Tibial nerve (tissue), 4 donors: ENCODE data around the gene TNN. TPM values are rescaled to one million over a fixed set of nuclear protein-coding genes. Genes with fewer than 3 reads are reported as not detected.

Experiments
- DNase-seq, 2 donors: peaks; one replicate each; pipeline ENCODE4 v3.0.0-alpha.2; 2019; ENCODE audit warnings: low spot score in 2 of 2
- H3K27ac ChIP-seq, 4 donors: fragments of 200-600 bp; sonication (generic) in 3 of 4; one replicate each; pipeline ENCODE4 v1.5.1; 2017 to 2019; ENCODE audit warnings: mild to moderate bottlenecking in 1 of 4
- H3K27me3 ChIP-seq, 2 donors: fragments of 200-600 bp; sonication (generic) in 1 of 2; one replicate each; pipeline versions ENCODE4 v1.5.1 to v1.6.0; 2017 to 2019
- H3K36me3 ChIP-seq, 3 donors: fragments of 200-600 bp; sonication (generic); one replicate each; pipeline ENCODE4 v1.5.1; 2018 to 2019
- H3K4me1 ChIP-seq, 4 donors: fragments of 200-600 bp; sonication (generic) in 3 of 4; one replicate each; pipeline ENCODE4 v1.5.1; 2017 to 2019
- H3K4me3 ChIP-seq, 4 donors: fragments of 200-600 bp; sonication (generic) in 3 of 4; one replicate each; pipeline ENCODE4 v1.5.1; 2017 to 2019; ENCODE audit warnings: mild to moderate bottlenecking in 1 of 4, moderate library complexity in 1 of 4
- H3K9me3 ChIP-seq, 4 donors: fragments of 200-600 bp; sonication (generic) in 3 of 4; one replicate each; pipeline ENCODE4 v1.5.1; 2017 to 2019
- CTCF ChIP-seq, 5 experiments: fragments of 200-600 bp in 3 of 5; fragments of 450-650 bp in 2 of 5; sonication (generic) in 3 of 5; IDR thresholded peaks; one replicate each; pipeline ENCODE4 v1.5.1; 2016 to 2019; ENCODE audit warnings: antibody characterized with exemption in 5 of 5, mild to moderate bottlenecking in 3 of 5, moderate library complexity in 2 of 5
- EP300 ChIP-seq, 2 donors: sonication (generic); formaldehyde crosslinking; IDR thresholded peaks; one replicate each; pipeline ENCODE4 v1.6.1; 2017; ENCODE audit warnings: antibody characterized with exemption in 2 of 2, mild to moderate bottlenecking in 1 of 2
- POLR2A ChIP-seq, 2 donors: fragments of 450-650 bp; IDR thresholded peaks; one replicate each; pipeline ENCODE4 v1.6.1; 2017; ENCODE audit warnings: antibody characterized with exemption in 2 of 2, mild to moderate bottlenecking in 2 of 2, moderate library complexity in 2 of 2
- WGBS, 2 donors: methylation state at CpG; one replicate each; pipeline ENCODE4 v1.1.5; 2018; 5-methylcytosine and 5-hydroxymethylcytosine counted together
- total RNA-seq, 4 donors: library from RNA; depleted of rRNA; stranded (reverse); fragments of >200 nt; gene quantifications; one replicate each; pipeline ENCODE4 v1.1.0, GENCODE V29; 2016

Gene TNN
- total RNA-seq, 4 donors from 2014 or later = 0.39 TPM; not detected in 3

DNA sequence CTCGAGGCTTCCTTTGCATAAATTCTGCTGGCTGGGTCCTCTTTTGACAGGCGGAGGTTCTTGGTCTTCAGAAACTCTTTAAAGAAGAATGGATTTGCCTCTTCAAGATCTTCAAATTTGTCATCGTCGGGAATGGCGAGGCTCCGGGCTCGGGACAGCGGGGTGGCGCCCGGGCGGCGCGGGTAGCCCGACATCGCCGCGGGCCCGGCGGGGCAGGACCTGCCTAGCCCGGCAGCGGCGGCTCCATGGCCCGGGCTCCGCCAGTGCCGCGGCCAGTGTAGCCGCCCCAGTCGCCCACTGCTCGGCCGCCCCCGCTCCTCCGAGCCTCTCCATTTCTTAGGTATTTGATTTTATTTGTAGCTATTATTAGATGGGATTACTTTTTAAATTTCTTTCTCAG, 22.1 kb upstream of the TNN start:
- Histone ChIP-seq H3K27ac (no peak overlapping the region), H3K27me3 (no peaks in the 10 kb centered on the region), H3K4me1 (no peaks in the 10 kb centered on the region), H3K9me3 (no peaks in the 10 kb centered on the region), H3K4me3 (no peak overlapping the region), H3K36me3 (no peaks in the 10 kb centered on the region)
- 97% methylated on average over 32 of the region's 32 CpGs for WGBS, 2 donors
- no peak for DNase-seq
- no peak for TF ChIP-seq POLR2A (IDR thresholded peaks at IDR 0.05)
- no peak for TF ChIP-seq EP300 (IDR thresholded peaks at IDR 0.05)
- no peak for TF ChIP-seq CTCF (IDR thresholded peaks at IDR 0.05)

GRCh38 chr1:175050992-175051391, 16.6 kb upstream of the TNN start:
- H3K4me3 ChIP-seq = no peak overlapping the region

DNA sequence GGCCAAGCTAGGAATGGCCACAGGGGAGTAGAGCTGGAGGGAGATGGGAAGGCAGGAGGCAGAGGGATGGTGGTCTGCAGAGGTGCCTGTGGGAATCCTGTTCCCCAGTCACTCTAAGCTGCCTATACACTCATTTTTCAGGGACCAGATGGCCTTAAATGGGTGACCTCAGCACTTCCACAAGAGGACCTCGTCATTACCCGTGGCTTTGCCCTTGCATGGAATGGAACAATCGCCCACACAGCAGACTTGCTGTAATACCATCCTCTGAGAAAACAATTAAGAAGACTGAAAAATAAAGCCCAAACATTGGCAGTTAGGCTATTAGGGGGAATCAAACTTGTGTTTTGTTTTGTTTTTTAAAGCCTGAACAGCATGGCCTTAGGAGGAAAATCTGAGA, 12.9 kb upstream of the TNN start:
- DNase-seq = no peak
- WGBS, 2 donors = 47 to 48% methylated on average over 3 of the region's 3 CpGs
- TF ChIP-seq CTCF (IDR thresholded peaks at IDR 0.05) (no peak), EP300 (IDR thresholded peaks at IDR 0.05) (no peak), POLR2A (IDR thresholded peaks at IDR 0.05) (no peak)

More at GRCh38 chr1:175050992-175051391, 16.6 kb upstream of the TNN start:
- no peak for TF ChIP-seq POLR2A (IDR thresholded peaks at IDR 0.05)
- TF ChIP-seq CTCF (IDR thresholded peaks at IDR 0.05) = no peak
- no peak for TF ChIP-seq EP300 (IDR thresholded peaks at IDR 0.05)
- H3K9me3 ChIP-seq = no peaks in the 10 kb centered on the region
- H3K27ac ChIP-seq = no peak overlapping the region
- no peaks in the 10 kb centered on the region for H3K4me1 ChIP-seq
- 89 to 95% methylated on average over 2 of the region's 2 CpGs for WGBS, 2 donors
- H3K36me3 ChIP-seq = no peaks in the 10 kb centered on the region
- DNase-seq = no peak
- H3K27me3 ChIP-seq = no peaks in the 10 kb centered on the region

GRCh38 chr1:175062339-175062738, 5.3 kb upstream of the TNN start:
- TF ChIP-seq POLR2A (IDR thresholded peaks at IDR 0.05) = no peak
- no peak for TF ChIP-seq CTCF (IDR thresholded peaks at IDR 0.05)
- no peak for TF ChIP-seq EP300 (IDR thresholded peaks at IDR 0.05)
- no peak overlapping the region for H3K27ac ChIP-seq
- DNase-seq = no peak
- no peak overlapping the region for H3K4me3 ChIP-seq
- no peaks in the 10 kb centered on the region for H3K27me3 ChIP-seq
- WGBS, 2 donors = 62 to 79% methylated on average over 1 of the region's 1 CpG
- H3K9me3 ChIP-seq = no peaks in the 10 kb centered on the region
- H3K36me3 ChIP-seq = no peaks in the 10 kb centered on the region
- no peaks in the 10 kb centered on the region for H3K4me1 ChIP-seq

More for the DNA sequence above, 12.9 kb upstream of the TNN start:
- H3K36me3 ChIP-seq = no peaks in the 10 kb centered on the region
- no peak overlapping the region for H3K4me3 ChIP-seq
- no peaks in the 10 kb centered on the region for H3K27me3 ChIP-seq
- H3K4me1 ChIP-seq = no peaks in the 10 kb centered on the region
- no peaks in the 10 kb centered on the region for H3K9me3 ChIP-seq
- no peak overlapping the region for H3K27ac ChIP-seq

GRCh38 chr1:175062858-175063257, 4.8 kb upstream of the TNN start:
- no peak for TF ChIP-seq EP300 (IDR thresholded peaks at IDR 0.05)
- no peak for TF ChIP-seq POLR2A (IDR thresholded peaks at IDR 0.05)
- Histone ChIP-seq H3K4me1 (no peaks in the 10 kb centered on the region), H3K27ac (no peak overlapping the region), H3K27me3 (no peaks in the 10 kb centered on the region), H3K4me3 (no peak overlapping the region), H3K9me3 (no peaks in the 10 kb centered on the region), H3K36me3 (no peaks in the 10 kb centered on the region)
- WGBS, 2 donors = 55 to 62% methylated on average over 2 of the region's 2 CpGs
- DNase-seq = no peak

DNA sequence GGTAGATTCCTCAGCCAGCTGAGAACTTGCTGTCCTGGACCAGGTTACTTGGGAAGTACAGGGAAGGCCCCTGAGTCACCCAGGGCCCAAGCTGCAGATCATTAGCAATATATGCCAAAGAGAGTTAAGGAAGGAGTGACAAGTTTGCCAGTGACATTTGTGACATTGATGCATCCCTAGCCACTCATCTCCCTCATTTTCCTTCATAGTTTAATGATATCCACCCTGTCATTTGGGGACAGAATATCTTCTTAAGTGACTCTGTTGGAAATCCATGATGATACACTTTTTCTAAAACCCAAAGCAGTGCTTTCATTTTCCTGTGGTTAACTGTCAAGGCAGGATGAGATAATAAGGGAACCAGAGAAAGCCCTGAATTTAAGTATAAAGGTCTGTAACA, 3.2 kb downstream of the TNN start:
- TF ChIP-seq CTCF (IDR thresholded peaks at IDR 0.05) (no peak), EP300 (IDR thresholded peaks at IDR 0.05) (no peak), POLR2A (IDR thresholded peaks at IDR 0.05) (no peak)
- peaks cover 0 to 32% (median 11%) of the 10 kb centered on the region in 4 donors for H3K4me1 ChIP-seq
- no peaks in the 10 kb centered on the region for H3K9me3 ChIP-seq
- no peak for DNase-seq
- H3K36me3 ChIP-seq = no peaks in the 10 kb centered on the region
- H3K27ac ChIP-seq = no peak overlapping the region
- no peaks in the 10 kb centered on the region for H3K27me3 ChIP-seq
- H3K4me3 ChIP-seq = no peak overlapping the region
